GM21786 (cell line): ENCODE measurements around the gene ABLIM2.

Source experiments
- ATAC-seq: cut with Tn5 transposase; IDR thresholded peaks from one replicate; pipeline ENCODE4 v1.9.1; 2021; ENCODE audit not compliant: unreplicated experiment

Gene ABLIM2

GRCh38 chr4:8050555-8051206, 107.9 kb downstream of the ABLIM2 start:
- no peak for ATAC-seq

DNA sequence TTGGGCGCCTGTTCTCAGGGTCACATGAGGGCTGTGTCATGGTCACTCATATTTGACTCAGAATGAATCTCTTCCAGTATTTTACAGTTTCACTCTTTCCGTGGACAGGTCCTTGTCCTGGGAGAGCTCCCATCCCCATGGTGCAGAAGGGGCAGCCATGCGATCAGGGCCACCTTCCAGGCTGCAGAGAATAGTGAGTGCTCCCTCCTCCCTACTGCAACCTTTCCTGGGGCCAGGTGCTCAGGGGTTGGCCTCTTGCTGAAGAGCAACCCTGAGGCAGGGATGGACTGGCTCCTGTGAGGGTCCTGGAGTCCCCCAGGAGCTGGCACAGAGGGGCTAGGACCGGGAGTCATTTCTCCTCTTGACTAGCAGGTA, 108.4 kb downstream of the ABLIM2 start:
- ATAC-seq = no peak

DNA sequence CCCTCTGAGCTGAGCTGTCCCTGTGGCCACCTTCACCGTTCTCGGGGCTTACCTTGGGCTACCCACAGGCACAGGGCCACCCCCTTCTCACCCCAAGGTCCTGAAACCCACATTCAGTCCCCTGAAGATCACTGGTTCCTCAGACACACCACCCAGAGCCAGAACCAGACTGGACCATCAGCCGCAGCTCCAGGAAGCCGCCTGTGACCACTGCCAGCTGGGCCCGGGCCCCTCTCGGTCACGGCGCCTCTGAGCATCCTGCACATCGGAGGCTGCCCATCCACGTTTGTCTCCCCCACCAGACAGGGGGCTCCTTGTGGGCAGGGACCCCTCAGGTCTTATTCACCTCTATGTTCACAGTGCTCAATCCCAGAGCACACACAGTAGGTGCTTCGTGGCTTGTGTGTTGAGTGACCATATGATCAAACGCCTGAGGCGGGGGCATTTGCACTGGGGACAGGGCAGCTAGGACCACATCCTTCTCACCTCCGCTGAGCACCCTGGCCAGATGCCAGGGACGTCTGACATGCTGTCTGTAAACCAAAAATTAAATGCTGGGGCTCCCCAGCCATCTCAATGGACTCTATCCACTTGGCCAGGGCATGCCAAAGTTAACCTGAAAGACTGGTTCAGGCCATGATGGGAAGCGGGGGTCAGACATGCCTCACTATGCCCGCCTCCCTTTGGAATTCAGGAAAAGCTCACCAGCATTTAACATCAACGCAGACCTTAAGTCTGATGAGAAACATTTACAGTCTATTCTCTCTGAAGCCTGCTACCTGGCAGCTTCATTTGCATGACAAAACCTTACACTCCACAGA, 109.5 kb downstream of the ABLIM2 start:
- no peak for ATAC-seq

- ATAC-seq = no peak
Observed at GRCh38 chr4:8047837-8048678, 110.6 kb downstream of the ABLIM2 start.

- no peak for ATAC-seq
Observed at GRCh38 chr4:8046925-8047541, 111.6 kb downstream of the ABLIM2 start.

DNA sequence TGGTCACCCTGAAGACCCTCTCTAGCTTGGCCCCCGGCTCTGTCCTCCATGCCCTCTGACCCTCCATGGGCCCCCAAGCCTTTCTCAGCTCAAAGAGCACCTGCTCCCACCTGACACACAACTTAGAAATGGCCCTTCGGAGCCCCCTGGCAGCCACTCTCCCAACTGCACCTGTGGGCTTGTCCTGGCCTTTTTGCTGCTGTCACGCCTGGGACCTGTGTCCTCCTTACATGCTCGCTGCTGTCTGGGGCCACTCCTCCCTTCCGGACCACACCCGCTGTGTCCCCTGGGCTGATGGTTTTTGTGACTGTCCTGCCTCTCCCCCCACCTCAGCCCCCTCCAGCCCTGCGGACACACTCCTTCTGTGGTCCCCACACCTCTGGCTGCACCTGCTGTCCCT, 112.7 kb downstream of the ABLIM2 start:
- ATAC-seq = no peak

DNA sequence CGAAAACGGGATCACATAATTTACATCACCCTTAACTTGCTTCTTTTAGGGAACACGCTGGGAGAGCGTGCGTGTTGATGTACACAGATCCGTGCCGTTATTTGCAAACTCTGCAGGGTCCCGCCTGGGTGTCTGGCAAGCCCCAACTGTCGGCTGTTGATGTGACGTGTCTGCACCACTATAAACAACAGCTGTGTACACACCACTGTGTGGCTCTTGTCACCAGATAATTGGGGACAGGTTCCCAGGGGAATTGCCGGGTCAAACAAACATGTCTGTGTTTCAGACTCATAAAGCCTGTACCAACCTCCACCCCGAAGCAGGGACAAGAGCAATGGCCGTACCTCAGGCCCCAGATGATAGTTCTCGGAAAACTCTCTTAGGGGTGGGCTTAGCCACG, 113.9 kb downstream of the ABLIM2 start:
- no peak for ATAC-seq

GRCh38 chr4:8044244-8044643, 114.4 kb downstream of the ABLIM2 start:
- no peak for ATAC-seq

- no peak for ATAC-seq
Observed at GRCh38 chr4:8043596-8043995, 115.0 kb downstream of the ABLIM2 start.

DNA sequence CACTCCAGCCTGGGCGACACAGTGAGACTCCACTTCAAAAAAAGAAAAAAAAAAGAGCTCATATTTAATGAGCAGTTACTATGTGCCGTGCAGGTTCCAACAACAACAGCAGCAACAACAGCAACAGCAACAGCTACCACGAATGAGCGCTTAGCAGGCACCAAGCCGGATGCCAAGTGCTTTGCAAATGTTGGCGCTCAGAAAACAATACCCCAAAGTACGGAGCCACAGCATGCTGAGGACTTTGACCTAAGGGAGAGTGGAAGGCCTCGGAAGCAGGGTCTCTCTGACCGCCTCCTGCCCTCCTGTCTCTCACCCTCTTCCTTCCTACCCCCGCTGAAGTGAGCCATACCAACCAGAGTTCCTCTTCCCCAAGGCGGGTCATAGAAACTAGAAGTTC, 116.7 kb downstream of the ABLIM2 start:
- ATAC-seq = no peak

GRCh38 chr4:8041172-8041571, 117.4 kb downstream of the ABLIM2 start:
- no peak for ATAC-seq

- ATAC-seq = no peak
Observed at GRCh38 chr4:8040607-8041006, 118.0 kb downstream of the ABLIM2 start.

DNA sequence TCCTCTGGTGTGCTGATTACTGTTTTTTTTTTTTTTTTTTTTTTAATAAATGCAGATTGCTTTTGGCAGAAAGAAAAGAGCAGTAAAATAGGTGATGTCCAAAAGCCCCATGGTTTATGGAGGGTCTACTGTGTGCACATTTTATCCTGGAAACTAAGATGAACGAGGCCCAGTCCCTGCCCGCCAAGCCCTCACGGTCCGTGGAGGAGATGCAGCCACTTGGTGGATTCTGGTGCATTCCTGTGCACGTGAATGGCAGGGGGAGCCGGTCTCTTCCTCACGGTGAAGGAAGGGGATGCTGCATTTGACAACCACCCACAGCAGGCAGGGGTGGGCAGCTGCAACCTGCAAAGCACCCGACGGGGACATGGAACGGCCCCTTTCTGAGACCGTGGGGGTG, 118.8 kb downstream of the ABLIM2 start:
- ATAC-seq = no peak

DNA sequence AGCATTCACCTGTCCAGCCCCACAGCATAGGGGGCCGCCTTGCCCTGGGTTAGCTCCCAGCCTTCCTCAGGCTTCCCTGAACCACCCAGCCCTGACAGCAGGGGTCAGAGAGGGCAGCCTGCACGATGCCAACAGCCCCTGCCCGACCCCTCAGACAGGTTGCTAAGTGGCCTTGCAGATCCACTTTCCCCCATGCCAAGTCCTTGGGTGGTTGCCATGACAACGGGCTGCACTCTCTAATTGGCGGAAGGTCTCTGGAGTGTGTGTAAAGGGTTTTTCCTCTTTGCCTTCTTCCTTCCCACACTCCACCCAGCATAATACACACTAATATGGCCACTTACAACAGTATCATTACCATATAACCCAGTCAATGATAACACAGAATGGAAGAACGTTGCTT, 119.3 kb downstream of the ABLIM2 start:
- ATAC-seq = no peak

DNA sequence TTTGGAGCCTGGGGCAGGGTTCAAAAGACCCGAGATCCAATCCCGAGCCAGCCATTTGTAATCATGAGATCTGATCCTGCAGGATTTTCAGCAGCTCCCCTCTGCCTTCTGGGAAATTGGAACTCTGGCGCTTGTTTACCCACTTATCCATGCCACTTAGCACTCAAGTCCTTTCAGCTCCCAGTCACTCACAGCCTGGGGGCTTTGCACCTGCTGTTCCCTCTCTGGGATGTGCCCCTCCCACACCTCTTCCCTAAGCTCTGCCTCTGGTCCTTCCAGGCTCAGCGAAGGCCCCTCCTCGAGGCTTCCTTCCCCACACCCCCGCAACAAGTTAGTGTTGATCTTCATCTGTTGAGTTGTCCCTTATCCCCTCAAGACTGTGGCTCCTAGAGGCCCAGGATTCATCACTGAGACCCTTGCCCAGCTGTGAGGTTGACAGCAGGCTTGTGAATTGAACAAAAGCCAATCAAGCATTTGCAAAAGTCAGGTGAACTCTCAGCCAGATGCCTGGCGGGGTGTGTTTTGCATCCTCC, 119.8 kb downstream of the ABLIM2 start:
- ATAC-seq = no peak

- no peak for ATAC-seq
Observed at GRCh38 chr4:8038083-8038482, 120.5 kb downstream of the ABLIM2 start.

GRCh38 chr4:8037150-8037769, 121.4 kb downstream of the ABLIM2 start:
- no peak for ATAC-seq

- ATAC-seq = no peak
Observed at GRCh38 chr4:8035371-8035780, 123.2 kb downstream of the ABLIM2 start.

DNA sequence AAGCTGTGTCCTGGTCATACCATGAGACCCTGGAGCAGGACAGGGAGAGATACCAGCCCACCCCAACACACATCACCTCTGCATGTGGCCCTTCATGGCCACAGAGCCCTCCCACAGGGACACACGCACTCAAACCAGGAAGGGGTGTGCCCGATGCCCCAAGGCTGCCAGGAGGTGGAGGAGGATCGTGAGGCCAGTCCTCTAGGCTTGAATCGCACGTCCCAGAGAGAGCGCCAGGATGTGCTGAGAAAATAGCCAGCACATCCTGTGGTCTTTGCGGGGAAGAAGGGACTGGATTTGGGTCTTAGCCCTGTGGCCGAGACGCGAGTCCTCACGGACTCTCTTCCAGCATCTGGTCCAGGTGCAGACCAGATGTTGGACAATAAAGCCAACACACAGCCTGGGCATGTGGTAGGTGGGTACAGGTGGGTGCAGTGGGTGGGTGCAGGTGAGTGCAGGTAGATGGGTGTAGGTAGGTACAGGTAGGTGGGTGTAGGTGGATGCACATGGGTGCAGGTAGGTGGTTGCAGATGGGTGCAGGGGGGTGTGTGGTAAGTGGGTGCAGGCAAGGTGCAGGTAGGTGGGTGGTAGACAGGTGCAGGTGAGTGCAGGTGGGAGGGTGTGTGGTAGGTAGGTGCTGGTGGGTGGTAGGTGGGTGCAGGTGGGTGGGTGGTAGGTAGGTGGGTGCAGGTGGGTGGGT, 124.6 kb downstream of the ABLIM2 start:
- no peak for ATAC-seq
